Caki2 (cell line): ENCODE data around the gene ODAD2. TPM values are rescaled to one million over a fixed set of nuclear protein-coding genes. Genes with fewer than 3 reads are reported as not detected.
A peak's percentile ranks its signal among the peaks of the same experiment; 100 is the strongest.

ENCODE experiments used
- DNase-seq: peaks from one replicate; pipeline ENCODE4 v3.0.0-alpha.2; 2015; ENCODE audit warnings: low read depth
- in situ Hi-C: cut with HindIII; loops from 2 replicates; pipeline ENCODE4 v1.10.0; 2016; ENCODE audit warnings: low sequenced_read_pairs, low pct_unique_long_range_greater_than_20kb, mixed read lengths
- total RNA-seq: library from RNA; depleted of rRNA; stranded (reverse); fragments of >200 nt; shearing (Covaris generic); gene quantifications from 2 replicates; pipeline ENCODE4 v1.2.3, GENCODE V29; 2014; ENCODE audit warnings: low replicate concordance

Gene ODAD2
- total RNA-seq, 1 experiment from 2014 or later, result 0.30 TPM

DNA sequence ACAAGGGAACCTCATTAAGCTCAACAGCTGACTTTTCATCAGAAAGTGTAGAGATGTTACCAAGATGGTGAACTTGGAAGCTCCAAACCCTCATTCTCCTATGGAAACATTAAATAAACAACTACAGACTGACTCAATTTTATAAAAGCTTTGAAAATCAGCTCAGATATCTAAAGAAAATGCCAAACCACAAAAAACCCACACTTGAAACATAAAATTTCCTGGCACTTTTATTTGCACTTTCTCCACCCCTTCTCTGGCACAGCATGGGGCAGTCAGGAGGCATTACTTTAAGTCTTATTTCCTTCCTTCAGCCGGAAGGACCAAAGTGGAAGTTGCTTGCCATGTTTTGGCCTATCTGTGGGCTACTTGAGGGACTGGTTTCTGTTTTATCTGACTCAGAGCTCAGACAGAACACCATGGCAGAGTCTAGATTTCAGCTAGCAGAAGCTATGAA lies 114.7 kb downstream of the ODAD2 start:
- no peak for DNase-seq
- in situ Hi-C loops, result no loop called here

DNA sequence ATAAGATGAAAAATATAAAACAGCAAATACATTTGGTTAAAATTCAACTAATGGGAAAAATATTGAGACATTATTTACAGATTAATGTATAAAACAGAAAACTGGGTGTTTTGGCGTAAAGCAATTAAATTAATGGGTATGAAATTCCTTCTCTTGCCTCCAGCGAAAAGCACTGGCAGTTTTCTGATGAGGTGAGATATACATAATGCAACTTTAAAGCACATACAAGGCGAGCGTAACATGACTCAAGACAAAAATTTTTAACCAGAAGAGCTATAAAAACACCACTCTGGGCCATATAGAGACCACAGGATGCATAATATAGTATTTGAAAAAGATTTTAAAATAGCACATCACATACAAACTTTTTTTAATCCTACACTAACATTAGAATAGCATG lies 120.6 kb downstream of the ODAD2 start:
- no peak for DNase-seq
- in situ Hi-C loops, result no loop called here

DNA sequence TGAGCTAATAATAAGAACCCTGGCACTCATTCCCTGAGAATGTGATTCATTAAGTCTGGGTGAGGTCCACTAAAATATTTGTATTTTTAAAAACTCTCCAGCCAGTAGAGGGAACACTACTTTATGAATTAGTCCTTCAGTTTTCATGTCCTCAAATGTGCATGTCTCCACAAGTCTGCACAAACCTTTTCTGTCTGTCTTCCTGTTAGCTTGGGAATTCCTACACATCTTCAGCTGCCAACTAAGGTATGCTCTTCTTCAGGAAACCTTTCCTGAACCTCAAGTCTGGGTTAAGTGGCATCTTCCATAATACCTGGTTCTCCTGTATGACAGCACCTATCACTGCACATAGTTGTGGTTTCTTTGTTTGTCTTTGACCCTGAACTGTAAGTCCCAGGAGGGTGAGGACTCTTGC lies 133.7 kb downstream of the ODAD2 start:
- in situ Hi-C loops, result no loop called here
- DNase-seq, result no peak

DNA sequence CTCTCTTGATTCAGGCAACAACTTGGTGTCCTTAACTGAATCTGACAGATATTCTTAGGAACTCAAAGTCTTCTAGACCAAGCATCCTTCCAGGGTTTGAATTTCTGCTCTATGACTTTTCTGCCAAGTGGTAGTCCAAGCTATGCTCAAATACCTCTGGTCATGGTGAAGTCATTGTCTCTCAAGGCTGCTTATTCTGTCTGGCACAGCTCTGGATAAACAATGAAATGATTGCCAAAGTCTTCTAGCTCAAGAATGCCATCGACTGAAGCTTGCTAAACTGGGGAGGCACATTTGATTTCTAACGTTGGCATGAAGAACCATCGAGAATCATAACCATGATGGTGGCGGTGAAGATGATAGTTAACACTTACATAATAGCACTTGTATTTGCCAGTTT lies 137.1 kb downstream of the ODAD2 start:
- no peak for DNase-seq
- in situ Hi-C loops, result no loop called here

DNA sequence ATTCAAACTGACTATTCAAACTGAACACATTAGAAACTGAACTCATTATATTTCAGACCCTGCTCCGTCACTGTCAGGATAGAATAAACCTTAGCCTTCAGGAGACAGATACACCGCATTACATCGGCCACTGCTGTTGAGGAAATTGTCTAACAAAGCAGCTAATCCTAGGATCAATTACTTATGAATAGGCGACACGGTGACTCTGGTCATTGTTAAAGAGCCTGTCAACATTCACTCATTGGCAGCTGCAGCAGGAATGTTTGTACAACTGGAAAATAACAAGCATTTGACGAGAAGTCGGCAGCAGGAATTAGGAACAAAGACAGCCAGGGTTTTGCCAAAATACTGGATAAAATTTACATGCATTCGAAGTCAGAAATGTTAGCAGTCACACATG lies 141.3 kb downstream of the ODAD2 start:
- no peak for DNase-seq
- in situ Hi-C loops, result no loop called here

DNA sequence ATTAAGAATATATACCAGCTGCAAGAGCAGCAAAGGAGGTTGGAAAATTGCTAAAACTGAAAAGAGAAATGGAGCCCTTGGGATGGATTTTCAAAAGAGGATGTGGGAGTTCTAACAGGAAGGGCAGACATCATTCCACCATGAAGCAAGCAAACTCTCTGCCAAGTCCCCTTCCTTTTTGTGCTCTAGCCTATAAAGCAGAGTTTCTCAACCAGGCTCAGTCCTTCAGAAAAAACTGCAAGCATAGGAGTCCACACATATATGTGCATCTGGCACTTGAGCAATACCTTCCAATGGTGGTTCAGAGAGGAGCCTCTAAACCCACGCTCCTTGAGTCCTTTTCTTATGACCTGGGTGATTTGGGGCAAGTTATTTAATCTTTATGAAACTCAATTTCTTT lies 154.7 kb downstream of the ODAD2 start:
- in situ Hi-C loops, result no loop called here

DNA sequence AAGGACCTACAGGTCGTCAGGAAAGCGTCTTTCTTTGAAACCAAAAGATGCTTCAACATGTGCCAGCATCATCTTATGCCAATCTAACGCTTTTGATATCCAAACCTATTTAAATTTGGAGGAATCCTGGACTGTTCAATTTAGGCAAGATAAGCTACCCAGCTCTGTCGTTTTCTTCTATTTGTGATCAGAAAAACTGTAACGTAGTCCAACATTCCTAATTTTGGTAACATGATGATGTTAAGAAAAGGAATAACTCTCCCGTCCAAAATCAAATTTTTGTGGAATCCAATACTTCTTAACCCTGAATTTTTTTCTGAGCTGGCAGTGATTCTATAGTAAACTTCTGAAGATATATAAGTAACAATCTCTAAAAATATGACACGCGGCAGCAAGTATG lies 160.0 kb downstream of the ODAD2 start:
- in situ Hi-C loops, result no loop called here
- no peak for DNase-seq

More for the DNA sequence above, 154.7 kb downstream of the ODAD2 start:
- no peak for DNase-seq

DNA sequence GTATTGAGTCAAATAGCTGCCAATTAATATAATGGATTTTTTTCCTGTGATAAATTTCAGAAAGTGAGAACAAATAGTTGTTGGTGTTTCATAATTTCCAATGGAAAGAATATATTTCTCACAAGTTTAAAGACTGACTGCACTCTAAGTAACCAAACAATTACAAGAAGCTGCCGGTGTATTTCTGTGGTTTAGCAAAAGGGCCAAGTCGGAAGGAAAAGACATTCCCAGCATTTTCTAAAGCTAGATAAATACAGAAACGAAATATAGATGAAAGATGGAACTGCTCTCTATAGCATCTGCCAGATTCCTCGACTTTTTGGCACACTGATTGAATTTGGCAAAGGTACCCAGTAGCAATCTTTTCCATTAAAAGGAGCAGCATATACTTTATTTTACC lies 160.5 kb downstream of the ODAD2 start:
- in situ Hi-C loops, result no loop called here
- DNase-seq, result no peak

DNA sequence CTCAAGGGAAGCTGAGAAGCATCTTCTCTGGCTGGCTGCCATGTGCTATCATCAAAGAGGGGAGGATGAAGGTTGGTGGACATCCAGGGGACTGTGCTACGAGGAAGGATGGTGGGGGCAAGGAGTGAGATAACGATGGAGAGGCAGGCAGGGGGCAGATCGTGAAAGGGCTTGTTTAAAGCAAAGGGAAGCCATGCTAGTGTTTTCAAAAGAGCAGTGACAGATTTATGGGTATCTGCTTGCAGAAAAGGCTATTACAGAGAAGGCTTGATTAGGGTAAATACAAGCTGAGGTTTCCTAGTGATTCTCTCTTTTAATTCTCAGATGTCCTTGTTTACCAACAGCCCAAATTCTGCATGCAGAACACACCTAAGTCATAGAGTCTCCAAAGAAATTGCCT lies 164.4 kb downstream of the ODAD2 start:
- in situ Hi-C loops, result no loop called here
- no peak for DNase-seq

DNA sequence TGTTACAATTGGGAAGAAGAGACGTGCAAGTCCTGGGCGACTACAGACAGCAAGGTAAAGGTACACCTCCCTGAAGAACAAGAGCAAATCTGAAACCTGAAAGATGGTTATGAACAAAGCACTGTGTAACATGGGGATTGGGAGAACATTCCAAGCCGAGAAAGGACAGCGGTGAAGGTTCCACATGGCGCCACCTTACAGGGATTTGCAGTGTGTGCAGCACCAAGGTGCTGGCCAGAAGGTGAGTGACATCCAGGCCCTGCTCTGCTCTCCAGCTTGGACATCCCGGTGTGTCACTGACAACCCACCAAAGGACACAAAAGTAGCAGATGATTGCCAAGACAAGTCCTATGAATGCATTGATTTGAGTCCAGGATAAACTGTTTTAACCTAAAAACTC lies 165.1 kb downstream of the ODAD2 start:
- in situ Hi-C loops, result no loop called here
- no peak for DNase-seq

DNA sequence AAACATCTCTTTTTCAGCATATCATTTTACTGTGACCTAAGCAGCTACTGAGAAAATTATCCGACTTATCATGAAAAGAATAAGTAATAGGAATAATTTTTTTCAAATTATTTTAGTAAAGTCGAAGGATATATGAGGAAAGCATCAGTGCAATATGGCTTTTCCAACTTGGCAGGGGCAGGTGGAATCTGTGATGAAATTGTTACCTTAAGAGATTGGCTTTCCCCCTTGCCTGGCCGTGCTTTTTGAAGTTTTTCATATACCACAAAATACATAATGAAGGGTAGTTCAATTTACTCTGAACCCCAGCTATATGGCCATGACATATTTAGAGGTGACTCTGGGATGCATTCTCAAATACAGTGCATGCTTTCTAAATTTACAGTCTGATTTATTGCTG lies 166.1 kb downstream of the ODAD2 start:
- in situ Hi-C loops, result no loop called here
- no peak for DNase-seq

DNA sequence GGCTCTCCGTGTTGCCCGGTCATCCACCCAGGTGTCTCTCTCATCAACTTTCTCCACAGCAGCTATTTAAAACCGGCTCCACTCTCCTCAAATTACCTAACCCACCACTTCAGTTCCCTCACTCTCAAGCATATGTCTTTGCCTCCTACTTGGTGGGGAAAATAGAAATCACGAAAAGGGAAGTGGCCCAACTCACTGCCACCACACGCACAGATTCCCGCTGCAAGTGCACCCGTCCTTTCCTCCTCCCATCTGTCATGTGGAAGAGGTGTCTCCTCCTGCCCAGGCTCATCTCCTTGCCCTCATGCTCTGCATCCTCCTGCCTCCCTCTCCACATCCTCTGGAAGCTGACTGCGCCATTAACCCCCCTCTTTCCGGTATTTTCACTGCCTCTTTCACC lies 172.5 kb downstream of the ODAD2 start:
- no peak for DNase-seq
- in situ Hi-C loops, result no loop called here

DNA sequence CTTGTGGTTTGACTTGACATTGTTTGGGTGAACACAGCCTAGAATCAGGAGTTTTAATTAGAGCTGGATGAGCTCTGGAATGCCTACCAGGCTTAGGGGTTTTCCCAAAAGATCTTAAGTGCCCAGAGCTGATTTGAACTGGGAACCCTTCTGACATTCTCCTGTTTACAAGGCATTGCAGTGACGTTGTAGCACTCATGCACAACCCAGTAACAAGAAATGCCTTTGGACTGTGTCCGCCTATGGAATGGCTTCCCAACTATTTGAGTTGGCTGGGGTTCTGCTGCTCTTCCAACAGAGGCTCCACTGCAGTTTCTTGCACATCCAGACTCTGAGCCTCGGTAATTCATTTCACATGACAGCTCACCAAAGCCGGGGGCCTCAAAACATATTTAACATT lies 176.6 kb downstream of the ODAD2 start:
- DNase-seq, result no peak
- in situ Hi-C loops, result no loop called here

DNA sequence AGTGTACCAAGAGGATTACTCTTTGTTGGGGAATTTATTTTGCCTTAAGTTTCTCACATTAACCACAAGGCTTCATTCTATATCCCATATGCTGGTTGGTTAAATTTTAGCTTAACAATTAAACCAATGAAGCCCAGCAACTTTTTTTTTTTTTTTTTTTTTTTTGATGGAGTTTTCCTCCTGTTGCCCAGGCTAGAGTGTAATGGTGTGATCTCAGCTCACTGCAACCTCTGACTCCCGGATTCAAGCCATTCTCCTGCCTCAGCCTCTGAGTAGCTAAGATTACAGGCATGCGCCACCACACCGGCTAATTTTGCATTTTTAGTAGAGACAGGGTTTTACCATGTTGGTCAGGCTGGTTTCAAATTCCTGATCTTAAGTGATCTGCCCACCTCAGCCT lies 178.2 kb downstream of the ODAD2 start:
- peak; percentile 9 for DNase-seq
- in situ Hi-C loops, result no loop called here

DNA sequence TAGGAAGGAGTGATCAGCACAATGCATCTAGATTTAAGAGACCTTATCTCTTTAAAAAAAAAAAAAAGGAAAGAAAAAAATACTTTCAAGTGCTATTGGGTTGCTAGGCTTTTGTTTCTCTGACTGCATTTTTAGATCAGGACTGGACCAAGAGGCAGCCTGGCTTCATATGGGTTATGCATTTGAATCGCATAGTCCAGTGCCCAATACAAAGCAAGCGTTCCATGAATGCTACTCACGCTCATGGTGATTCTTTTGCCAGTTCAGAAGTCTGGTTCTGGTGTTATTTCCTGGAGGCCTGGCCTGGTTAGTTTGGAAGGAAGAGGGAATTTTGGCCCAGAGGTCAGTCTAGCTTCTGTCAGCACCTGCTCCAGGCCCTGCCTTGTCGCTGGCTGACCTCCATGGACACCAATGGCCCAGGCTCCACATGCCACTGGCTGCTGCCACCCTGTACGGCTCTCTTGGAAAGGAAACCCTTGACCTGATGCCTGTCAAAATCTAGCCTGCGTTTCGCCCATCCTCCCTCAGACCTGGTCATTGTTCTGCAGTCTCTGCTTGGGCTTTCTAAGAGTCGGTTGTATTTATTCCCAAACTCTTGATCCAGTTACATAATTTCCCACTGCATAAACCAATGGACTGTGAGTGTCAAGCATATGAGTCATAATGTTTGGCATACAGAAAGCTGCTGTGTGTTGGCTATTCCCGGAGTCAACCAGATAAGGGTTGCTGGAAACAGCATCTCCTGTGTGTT lies 178.9 kb downstream of the ODAD2 start:
- in situ Hi-C loops, result no loop called here
- peak; percentile 19 for DNase-seq

DNA sequence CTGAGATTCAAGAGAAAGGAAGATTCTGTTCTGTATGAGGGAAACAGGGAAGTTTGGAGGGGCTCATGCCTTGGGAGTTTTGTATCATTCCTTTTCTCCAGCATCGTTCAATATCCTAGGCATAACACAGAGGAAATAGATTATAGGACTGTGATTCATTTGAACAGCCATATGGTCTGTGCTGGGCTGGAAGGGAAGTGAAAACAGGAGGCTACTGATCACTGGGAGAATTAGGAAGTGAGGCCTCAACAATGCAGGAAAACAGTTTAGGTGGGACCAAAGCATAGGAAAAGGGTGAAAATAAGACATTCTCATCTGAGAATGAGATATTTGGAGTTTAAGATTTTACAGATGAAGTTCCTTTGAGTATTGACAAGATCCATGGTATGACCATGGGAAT lies 182.6 kb downstream of the ODAD2 start:
- no peak for DNase-seq
- in situ Hi-C loops, result no loop called here

DNA sequence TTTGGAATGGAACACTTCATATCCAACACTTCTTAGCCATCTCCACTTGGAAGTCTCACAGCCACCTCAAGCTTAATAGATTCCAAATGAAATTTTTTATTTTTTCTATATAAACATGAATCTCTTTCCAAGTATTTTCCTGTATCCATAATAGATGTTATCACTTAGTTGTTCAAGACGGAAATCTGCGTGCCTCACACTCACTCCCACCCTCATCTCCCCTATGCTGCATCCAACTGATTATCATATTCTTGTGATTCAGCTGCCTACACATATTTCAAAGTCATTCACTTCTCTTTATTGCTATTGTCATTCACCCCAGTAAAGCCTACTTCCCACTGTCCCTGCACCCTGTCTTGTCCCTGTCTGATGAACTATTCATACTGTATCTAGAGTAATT lies 183.0 kb downstream of the ODAD2 start:
- no peak for DNase-seq
- in situ Hi-C loops, result no loop called here

DNA sequence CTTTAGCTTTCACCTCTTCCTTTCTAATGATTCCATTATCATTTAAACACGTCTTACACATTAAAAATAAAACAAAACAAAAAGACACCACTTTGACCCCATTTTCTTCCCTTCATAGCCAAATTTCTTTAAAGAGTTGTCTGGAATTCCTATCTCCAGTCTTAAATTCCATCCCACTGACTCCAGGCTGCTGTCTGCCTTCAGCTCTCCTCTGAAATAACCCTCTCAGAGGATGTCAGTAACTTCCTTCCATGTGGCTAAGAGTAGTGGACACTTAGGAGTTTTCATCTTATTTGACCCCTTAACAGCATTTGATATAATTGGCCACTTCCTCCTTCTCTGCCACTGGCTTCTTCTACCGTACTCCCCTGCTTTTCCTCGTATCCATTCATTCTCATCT lies 183.6 kb downstream of the ODAD2 start:
- DNase-seq, result no peak
- in situ Hi-C loops, result no loop called here

DNA sequence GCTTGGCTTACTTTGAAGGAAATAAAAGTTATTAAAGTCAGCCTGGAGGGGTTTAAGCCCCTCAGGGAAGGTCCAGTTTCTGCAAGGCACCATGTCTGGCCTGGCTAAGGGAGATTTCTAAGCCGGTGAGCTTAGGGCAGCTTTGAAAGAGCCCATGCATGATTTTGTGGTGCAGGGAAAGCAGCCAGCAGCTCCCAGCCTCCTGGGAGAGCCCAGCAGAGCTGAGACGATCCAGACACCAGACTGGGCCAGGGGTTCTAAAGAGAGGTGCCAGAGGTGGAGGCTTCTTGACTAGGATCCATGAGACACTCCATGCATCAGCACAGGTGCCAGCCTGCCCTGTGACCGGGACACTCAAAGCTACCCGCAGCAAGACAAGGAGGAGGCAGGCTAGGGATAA lies 193.7 kb downstream of the ODAD2 start:
- in situ Hi-C loops, result no loop called here
- DNase-seq, result no peak

DNA sequence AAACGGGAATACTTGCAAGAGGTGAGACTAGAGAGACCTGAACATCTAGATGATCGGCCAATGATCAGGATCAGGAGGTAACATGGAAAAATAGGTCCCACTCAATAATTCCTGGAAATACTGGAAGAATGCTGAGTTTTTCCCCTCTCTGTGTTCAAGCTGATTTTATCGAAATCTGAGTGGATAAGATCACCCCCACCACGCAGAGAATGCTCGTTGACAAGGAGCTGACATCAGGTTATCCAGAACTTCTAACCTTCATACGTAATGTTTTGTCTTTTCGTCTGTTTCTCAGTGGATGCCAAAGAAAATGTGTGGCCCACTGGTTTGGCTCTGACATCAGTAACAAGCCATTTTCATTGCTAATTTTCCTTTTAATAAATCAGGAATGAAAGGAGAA lies 194.7 kb downstream of the ODAD2 start:
- no peak for DNase-seq
- in situ Hi-C loops, result no loop called here
